Measurements from ENCODE around the gene CDH15.

CDH15 gene

DNA sequence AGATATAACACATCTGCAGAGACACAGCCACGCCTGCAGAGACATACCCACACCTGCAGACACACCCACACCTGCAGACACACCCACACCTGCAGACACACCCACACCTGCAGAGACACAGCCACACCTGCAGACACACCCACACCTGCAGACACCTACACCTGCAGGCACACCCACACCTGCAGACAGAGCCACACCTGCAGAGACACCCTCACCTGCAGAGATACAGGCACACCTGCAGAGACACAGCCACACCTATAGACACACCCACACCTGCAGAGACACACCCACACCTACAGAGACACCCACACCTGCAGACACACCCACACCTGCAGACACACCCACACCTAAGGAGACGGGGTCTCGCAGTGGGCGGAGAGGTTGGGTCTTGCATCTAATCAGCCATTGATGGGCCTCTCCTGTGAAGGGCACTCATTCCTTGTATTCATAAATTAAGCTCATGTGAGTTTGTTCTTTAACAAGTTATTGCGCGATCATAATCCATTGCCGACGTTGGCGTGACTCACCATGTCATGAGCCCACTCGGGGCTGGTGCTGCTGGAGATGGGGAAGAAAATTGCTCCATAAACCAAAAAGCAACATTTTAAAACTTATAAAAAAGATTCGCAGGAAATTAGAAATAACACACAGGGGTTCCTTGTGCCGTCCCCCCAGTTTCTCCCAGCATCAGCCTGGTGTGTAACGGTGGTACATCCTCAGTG, 28.9 kb upstream of the CDH15 start:
- Histone ChIP-seq H3K36me3 (replicated peaks) (peaks cover 2% of the 10 kb centered on the region), H3K4me3 (ENCODE audit: low read depth, low read length) (no peak overlapping the region), H3K27ac (no peak overlapping the region), H3K27me3 (replicated peaks) (no peaks in the 10 kb centered on the region)
- TF ChIP-seq, protein P1, sequence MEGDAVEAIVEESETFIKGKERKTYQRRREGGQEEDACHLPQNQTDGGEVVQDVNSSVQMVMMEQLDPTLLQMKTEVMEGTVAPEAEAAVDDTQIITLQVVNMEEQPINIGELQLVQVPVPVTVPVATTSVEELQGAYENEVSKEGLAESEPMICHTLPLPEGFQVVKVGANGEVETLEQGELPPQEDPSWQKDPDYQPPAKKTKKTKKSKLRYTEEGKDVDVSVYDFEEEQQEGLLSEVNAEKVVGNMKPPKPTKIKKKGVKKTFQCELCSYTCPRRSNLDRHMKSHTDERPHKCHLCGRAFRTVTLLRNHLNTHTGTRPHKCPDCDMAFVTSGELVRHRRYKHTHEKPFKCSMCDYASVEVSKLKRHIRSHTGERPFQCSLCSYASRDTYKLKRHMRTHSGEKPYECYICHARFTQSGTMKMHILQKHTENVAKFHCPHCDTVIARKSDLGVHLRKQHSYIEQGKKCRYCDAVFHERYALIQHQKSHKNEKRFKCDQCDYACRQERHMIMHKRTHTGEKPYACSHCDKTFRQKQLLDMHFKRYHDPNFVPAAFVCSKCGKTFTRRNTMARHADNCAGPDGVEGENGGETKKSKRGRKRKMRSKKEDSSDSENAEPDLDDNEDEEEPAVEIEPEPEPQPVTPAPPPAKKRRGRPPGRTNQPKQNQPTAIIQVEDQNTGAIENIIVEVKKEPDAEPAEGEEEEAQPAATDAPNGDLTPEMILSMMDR (IDR thresholded peaks at IDR 0.05; ENCODE audit: low read depth, low read length, missing control alignments), result no peak
- in situ Hi-C loops (cut with HindIII; ENCODE audit: low pct_ligation_motif_present, low sequenced_read_pairs), result no loop called here
- no peak for DNase-seq

DNA sequence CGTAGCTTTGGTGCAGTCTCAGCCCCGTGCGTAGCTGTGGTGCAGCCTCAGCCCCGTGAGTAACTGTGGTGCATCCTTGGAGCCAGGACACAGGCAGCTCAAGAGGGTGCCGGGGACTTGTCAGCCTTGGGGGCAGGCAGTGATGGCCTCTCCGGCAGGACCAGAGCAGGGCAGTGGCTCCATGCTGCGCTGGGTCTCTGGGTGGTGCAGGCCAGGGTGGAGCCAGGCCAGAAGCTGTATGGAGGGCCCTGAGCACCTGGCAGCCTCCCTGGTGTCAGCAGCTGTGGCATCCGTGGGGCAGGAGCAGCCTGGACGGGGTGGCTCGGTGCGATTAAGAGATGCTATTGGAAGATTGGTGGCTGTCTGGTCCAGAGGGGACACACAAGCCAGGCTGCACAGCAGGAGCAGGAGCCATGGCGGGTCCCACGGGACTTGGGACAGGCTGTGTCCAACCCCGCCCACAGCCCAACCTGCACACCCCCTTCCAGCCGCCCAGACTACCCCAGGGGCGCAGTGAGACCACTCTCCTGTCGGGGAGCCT, 28.3 kb upstream of the CDH15 start:
- H3K36me3 ChIP-seq (replicated peaks), result peaks cover 2% of the 10 kb centered on the region
- in situ Hi-C loops (cut with HindIII; ENCODE audit: low pct_ligation_motif_present, low sequenced_read_pairs), result no loop called here
- no peak overlapping the region for H3K4me3 ChIP-seq (ENCODE audit: low read depth, low read length)
- TF ChIP-seq, protein P1 (IDR thresholded peaks at IDR 0.05; ENCODE audit: low read depth, low read length, missing control alignments), result no peak
- H3K27ac ChIP-seq, result no peak overlapping the region
- no peak for DNase-seq
- H3K27me3 ChIP-seq (replicated peaks), result no peaks in the 10 kb centered on the region

DNA sequence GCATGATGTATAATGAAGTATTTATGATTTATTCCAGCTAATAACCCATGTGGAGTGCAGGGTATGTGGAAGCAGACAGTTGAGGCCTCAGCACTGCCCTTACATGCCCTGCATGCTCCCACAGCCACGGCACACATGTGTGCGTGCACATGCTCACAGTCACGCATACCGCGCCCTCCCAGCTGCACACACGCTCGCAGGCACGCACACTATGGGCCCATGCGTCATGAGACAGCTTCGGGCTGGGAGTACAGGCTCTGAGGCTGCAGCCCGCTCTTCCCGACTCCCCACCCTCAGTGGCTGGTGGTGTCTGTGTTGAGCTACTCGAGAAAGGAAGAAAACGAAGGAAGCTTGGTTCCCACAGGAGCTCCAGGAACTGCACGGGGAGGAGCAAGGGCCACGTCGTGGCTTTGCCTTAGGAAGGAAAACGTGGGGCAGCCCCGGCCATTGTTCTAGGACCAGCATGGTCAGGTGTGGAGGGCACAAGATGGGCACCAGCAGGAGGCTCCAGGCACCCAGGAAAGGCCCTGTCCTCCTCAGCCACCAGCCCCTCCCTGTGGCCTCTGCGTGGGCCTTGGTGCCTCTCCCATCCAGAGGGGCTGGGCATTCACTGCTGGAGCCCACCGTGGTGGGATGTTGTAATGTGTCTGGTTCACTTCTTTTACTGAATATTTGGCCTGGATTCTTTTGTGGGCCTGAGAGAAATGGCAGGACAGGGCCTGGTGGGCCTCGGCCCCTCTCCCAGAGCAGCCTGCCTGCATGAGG, 27.5 kb upstream of the CDH15 start:
- in situ Hi-C loops (cut with HindIII; ENCODE audit: low pct_ligation_motif_present, low sequenced_read_pairs), result no loop called here
- H3K4me3 ChIP-seq (ENCODE audit: low read depth, low read length), result no peak overlapping the region

DNA sequence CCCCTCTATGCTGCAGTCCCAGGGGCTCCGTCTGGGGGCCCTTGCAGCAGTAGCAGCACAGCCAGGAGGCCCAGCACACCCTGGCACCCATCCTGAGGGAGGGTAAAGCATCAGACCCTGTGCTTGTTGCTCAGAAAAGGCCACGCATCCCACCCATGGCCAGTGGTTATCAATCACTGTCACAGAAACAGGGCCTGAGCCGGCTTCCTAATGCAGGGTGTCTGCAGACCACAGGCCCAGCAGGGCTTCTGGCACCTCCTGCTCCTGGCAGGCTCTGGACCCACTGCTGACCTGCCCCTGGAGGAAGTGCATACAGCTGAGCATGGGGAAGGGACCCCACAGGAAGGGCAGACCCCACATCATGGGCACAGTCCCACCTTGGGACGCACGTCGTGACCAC, 26.9 kb upstream of the CDH15 start:
- Histone ChIP-seq H3K4me3 (ENCODE audit: low read depth, low read length) (no peak overlapping the region), H3K27ac (no peak overlapping the region), H3K27me3 (replicated peaks) (no peaks in the 10 kb centered on the region), H3K36me3 (replicated peaks) (peaks cover 2% of the 10 kb centered on the region)
- DNase-seq, result no peak
- in situ Hi-C loops (cut with HindIII; ENCODE audit: low pct_ligation_motif_present, low sequenced_read_pairs), result no loop called here
- TF ChIP-seq, protein P1 (IDR thresholded peaks at IDR 0.05; ENCODE audit: low read depth, low read length, missing control alignments), result no peak

More for the DNA sequence above, 27.5 kb upstream of the CDH15 start:
- Histone ChIP-seq H3K36me3 (replicated peaks) (peaks cover 2% of the 10 kb centered on the region), H3K27me3 (replicated peaks) (no peaks in the 10 kb centered on the region), H3K27ac (no peak overlapping the region)
- TF ChIP-seq, protein P1 (IDR thresholded peaks at IDR 0.05; ENCODE audit: low read depth, low read length, missing control alignments), result no peak
- no peak for DNase-seq

DNA sequence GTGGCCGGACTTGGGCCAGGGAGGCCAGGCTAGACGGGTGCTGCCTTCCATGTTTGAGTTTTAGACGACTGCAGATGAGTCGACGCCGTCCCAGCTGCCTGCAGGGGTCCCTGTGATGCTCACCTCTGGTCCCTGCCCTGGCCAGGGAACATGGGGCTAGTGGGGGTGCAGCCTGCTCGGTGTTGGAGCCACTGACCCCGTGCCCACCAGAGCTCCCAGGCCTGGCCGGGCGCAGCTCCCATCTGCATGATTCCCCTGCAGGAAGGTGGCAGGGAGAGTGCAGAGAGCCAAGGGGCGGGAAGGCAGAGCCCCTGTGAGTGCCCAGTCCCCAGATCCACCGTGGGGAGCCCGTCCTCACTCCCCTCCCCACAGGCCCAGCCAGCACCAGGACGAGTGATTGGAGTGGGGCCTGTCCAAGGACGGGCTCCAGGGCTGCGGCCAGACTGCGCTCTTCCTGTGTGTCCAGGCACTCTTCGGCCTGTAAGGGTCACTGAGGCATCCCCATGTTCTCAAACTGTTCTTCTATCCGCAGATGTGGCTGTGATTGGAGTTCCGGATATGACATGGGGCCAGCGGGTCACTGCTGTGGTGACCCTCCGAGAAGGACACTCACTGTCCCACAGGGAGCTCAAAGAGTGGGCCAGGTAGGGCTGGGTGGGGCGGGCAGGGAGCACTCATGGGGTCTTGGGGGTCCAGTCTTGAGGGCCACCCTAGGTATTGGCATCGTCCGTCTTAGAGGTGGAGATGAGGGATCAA, 26.0 kb upstream of the CDH15 start:
- in situ Hi-C loops (cut with HindIII; ENCODE audit: low pct_ligation_motif_present, low sequenced_read_pairs), result no loop called here
- peaks cover 2% of the 10 kb centered on the region for H3K36me3 ChIP-seq (replicated peaks)
- no peaks in the 10 kb centered on the region for H3K27me3 ChIP-seq (replicated peaks)
- TF ChIP-seq, protein P1 (IDR thresholded peaks at IDR 0.05; ENCODE audit: low read depth, low read length, missing control alignments), result no peak
- DNase-seq, result no peak
- H3K4me3 ChIP-seq (ENCODE audit: low read depth, low read length), result no peak overlapping the region
- no peak overlapping the region for H3K27ac ChIP-seq
